Measurements from ENCODE around the gene HEXD.
"Not testable (repeated sequence)": the region's sequence is repeated elsewhere in the genome, so short reads cannot be mapped to it uniquely, and the experiment has no call there.

Gene HEXD

GRCh38 chr17:82397449-82398335 lies 20.5 kb upstream of the HEXD start:
- no peak for FAIRE-seq

GRCh38 chr17:82399041-82399441 lies 19.1 kb upstream of the HEXD start:
- no peak for FAIRE-seq

- no peak for FAIRE-seq
These were observed 18.5 kb upstream of the HEXD start for GRCh38 chr17:82399601-82400101.

GRCh38 chr17:82400206-82400605 lies 17.9 kb upstream of the HEXD start:
- FAIRE-seq = no peak

- FAIRE-seq = no peak
These were observed 17.3 kb upstream of the HEXD start for GRCh38 chr17:82400830-82401229.

- FAIRE-seq = no peak
These were observed 15.3 kb upstream of the HEXD start for GRCh38 chr17:82402865-82403264.

GRCh38 chr17:82403662-82404660 lies 14.2 kb upstream of the HEXD start:
- FAIRE-seq = no peak

- no peak for FAIRE-seq
These were observed 13.1 kb upstream of the HEXD start for GRCh38 chr17:82405051-82405450.

- FAIRE-seq = no peak
These were observed 11.9 kb upstream of the HEXD start for GRCh38 chr17:82406131-82406671.

- FAIRE-seq = no peak
These were observed 10.9 kb upstream of the HEXD start for GRCh38 chr17:82407255-82407654.

- FAIRE-seq = no peak
These were observed 9.7 kb upstream of the HEXD start for GRCh38 chr17:82408288-82408937.

- FAIRE-seq = no peak
These were observed 9.2 kb upstream of the HEXD start for GRCh38 chr17:82408938-82409318.

- FAIRE-seq = no peak
These were observed 8.0 kb upstream of the HEXD start for GRCh38 chr17:82410014-82410716.

- no peak for FAIRE-seq
These were observed 6.6 kb upstream of the HEXD start for GRCh38 chr17:82411396-82412053.

GRCh38 chr17:82412081-82412480 lies 6.1 kb upstream of the HEXD start:
- not testable (repeated sequence) for FAIRE-seq

GRCh38 chr17:82412535-82413520 lies 5.3 kb upstream of the HEXD start:
- no peak for FAIRE-seq

- FAIRE-seq = no peak
These were observed 3.4 kb upstream of the HEXD start for GRCh38 chr17:82414548-82415281.

- FAIRE-seq = no peak
These were observed 2.8 kb upstream of the HEXD start for GRCh38 chr17:82415336-82415735.

- no peak for FAIRE-seq
These were observed 2.4 kb upstream of the HEXD start for GRCh38 chr17:82415786-82416185.
